Measurements from ENCODE around the gene FNDC3B. TPM values are rescaled to one million over a fixed set of nuclear protein-coding genes. Genes with fewer than 3 reads are reported as not detected.

Gene FNDC3B
- total and polyA plus RNA-seq, 2 donors (not counting 1 experiment from before 2014, with no cell fraction given): 1.2 to 9.2 TPM

- intact Hi-C loops (cut with micrococcal nuclease): no loop called here
- no peaks in the 10 kb centered on the region for H3K27me3 Mint-ChIP-seq
- H3K4me1 ChIP-seq (ENCODE audit: control insufficient read depth in 2 of 2, insufficient read depth in 2 of 2, low read length in 2 of 2): no peaks in the 10 kb centered on the region
- H3K9me3 ChIP-seq (ENCODE audit: control extremely low read depth in 1 of 3, control insufficient read depth in 2 of 3, insufficient read depth in 1 of 3, low read length in 2 of 3): no peaks in the 10 kb centered on the region
- no peak overlapping the region for H3K27ac Mint-ChIP-seq
- ATAC-seq (ENCODE audit: low read depth) (no peak), DNase-seq (no peak)
- H2AFZ ChIP-seq (ENCODE audit: insufficient read depth, low read depth, low read length, poor library complexity, severe bottlenecking): no peak overlapping the region
- ChIA-PET CTCF (interaction anchor here (0.6 to 1.0 kb wide), 2 partner anchors 10 to 345 kb away, joined by 3 read pairs; no protein-coding TSS in a partner anchor), POLR2A (no interaction called here)
- H3K79me2 ChIP-seq (ENCODE audit: control insufficient read depth, insufficient read depth, low read length): no peaks in the 10 kb centered on the region
- no peak overlapping the region for H3K4me3 ChIP-seq (ENCODE audit: control extremely low read depth in 1 of 5, extremely low read depth in 1 of 5, insufficient read depth in 1 of 5, low read depth in 2 of 5, low read length in 4 of 5)
- no peaks in the 10 kb centered on the region for H3K9me3 Mint-ChIP-seq (ENCODE audit: insufficient read depth)
- H3K4me3 Mint-ChIP-seq: no peak overlapping the region
- H4K20me1 ChIP-seq (ENCODE audit: control insufficient read depth, insufficient read depth, low read length, poor library complexity, severe bottlenecking): no peaks in the 10 kb centered on the region
- no peaks in the 10 kb centered on the region for H3K4me1 Mint-ChIP-seq
- no peak overlapping the region for H3K4me2 ChIP-seq (replicated peaks; ENCODE audit: low read depth, low read length, poor library complexity, severe bottlenecking)
- H3K27me3 ChIP-seq (replicated peaks in 1 of 4; ENCODE audit: control extremely low read depth in 1 of 4, control insufficient read depth in 3 of 4, insufficient read depth in 4 of 4, low read length in 3 of 4): no peaks in the 10 kb centered on the region
- no peak overlapping the region for H3K9ac ChIP-seq (ENCODE audit: low read length)
- H3K36me3 ChIP-seq (replicated peaks in 1 of 2; ENCODE audit: control extremely low read depth in 1 of 2, control insufficient read depth in 1 of 2, extremely low read depth in 1 of 2, insufficient read depth in 2 of 2, low read length in 1 of 2): no peaks in the 10 kb centered on the region
- H3K27ac ChIP-seq (ENCODE audit: low read length in 2 of 2): no peak overlapping the region
- no peak for TF ChIP-seq CTCF (IDR thresholded peaks at IDR 0.05)
- no peak for TF ChIP-seq EZH2 (IDR thresholded peaks at IDR 0.05; ENCODE audit: borderline replicate concordance, insufficient read depth, low read depth, low read length, poor library complexity, severe bottlenecking)
- WGBS (ENCODE audit: insufficient coverage): 100% methylated on average over 6 of the region's 7 CpGs
Observed at GRCh38 chr3:172324611-172325203, 285.3 kb downstream of the FNDC3B start.

- intact Hi-C loops (cut with micrococcal nuclease): no loop called here
- Mint-ChIP-seq H3K4me1 (no peaks in the 10 kb centered on the region), H3K4me3 (no peak overlapping the region), H3K27ac (no peak overlapping the region), H3K27me3 (no peaks in the 10 kb centered on the region), H3K9me3 (ENCODE audit: insufficient read depth) (no peaks in the 10 kb centered on the region)
- Histone ChIP-seq H3K36me3 (replicated peaks in 1 of 2; ENCODE audit: control extremely low read depth in 1 of 2, control insufficient read depth in 1 of 2, extremely low read depth in 1 of 2, insufficient read depth in 2 of 2, low read length in 1 of 2) (no peaks in the 10 kb centered on the region), H3K9me3 (ENCODE audit: control extremely low read depth in 1 of 3, control insufficient read depth in 2 of 3, insufficient read depth in 1 of 3, low read length in 2 of 3) (no peaks in the 10 kb centered on the region), H3K27me3 (replicated peaks in 1 of 4; ENCODE audit: control extremely low read depth in 1 of 4, control insufficient read depth in 3 of 4, insufficient read depth in 4 of 4, low read length in 3 of 4) (no peaks in the 10 kb centered on the region), H3K4me1 (ENCODE audit: control insufficient read depth in 2 of 2, insufficient read depth in 2 of 2, low read length in 2 of 2) (no peaks in the 10 kb centered on the region), H2AFZ (ENCODE audit: insufficient read depth, low read depth, low read length, poor library complexity, severe bottlenecking) (no peak overlapping the region), H3K4me3 (ENCODE audit: control extremely low read depth in 1 of 5, extremely low read depth in 1 of 5, insufficient read depth in 1 of 5, low read depth in 2 of 5, low read length in 4 of 5) (no peak overlapping the region), H3K27ac (ENCODE audit: low read length in 2 of 2) (no peak overlapping the region), H3K4me2 (replicated peaks; ENCODE audit: low read depth, low read length, poor library complexity, severe bottlenecking) (no peak overlapping the region), H3K79me2 (ENCODE audit: control insufficient read depth, insufficient read depth, low read length) (no peaks in the 10 kb centered on the region), H3K9ac (ENCODE audit: low read length) (no peak overlapping the region), H4K20me1 (ENCODE audit: control insufficient read depth, insufficient read depth, low read length, poor library complexity, severe bottlenecking) (no peaks in the 10 kb centered on the region)
- no peak for ATAC-seq (ENCODE audit: low read depth)
- TF ChIP-seq CTCF (IDR thresholded peaks at IDR 0.05): no peak
- TF ChIP-seq EZH2 (IDR thresholded peaks at IDR 0.05; ENCODE audit: borderline replicate concordance, insufficient read depth, low read depth, low read length, poor library complexity, severe bottlenecking): no peak
- WGBS (ENCODE audit: insufficient coverage): 100% methylated on average over 5 of the region's 8 CpGs
- ChIA-PET POLR2A (no interaction called here), CTCF (no interaction called here)
- DNase-seq: no peak
Observed at GRCh38 chr3:172325461-172325860, 286.1 kb downstream of the FNDC3B start.

Data from B cell (primary cell).